ENCODE data around the gene HAGH. TPM values are rescaled to one million over a fixed set of nuclear protein-coding genes. Genes with fewer than 3 reads are reported as not detected.
A peak's percentile ranks its signal among the peaks of the same experiment; 100 is the strongest.

HAGH gene
- total and polyA plus RNA-seq, 4 experiments from 2014 or later, result 54.3 to 77.8 (median 68.5) TPM

DNA sequence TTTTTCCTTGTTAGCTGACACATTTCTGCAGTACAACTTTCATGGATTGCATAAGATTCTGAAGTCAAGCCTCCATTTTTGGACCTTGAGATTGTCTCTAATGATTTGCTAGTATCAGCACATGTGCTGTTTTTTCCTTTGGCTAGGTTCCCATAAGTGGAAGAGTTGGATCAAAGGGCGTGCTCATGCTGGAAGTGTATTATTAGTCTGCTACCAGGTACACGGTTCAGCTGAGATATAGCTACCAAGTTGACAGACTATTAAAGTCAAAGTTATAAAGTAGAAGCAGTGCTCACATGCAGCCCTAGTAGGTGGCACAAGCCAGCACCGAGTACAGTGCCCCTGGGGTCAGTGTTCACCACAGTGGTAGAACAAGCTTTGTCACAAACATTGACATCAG is 3.6 kb upstream of the HAGH start:
- Histone ChIP-seq H3K27ac (ENCODE audit: low read depth, low read length) (no peak overlapping the region), H3K27me3 (ENCODE audit: insufficient read depth, low read length) (no peaks in the 10 kb centered on the region), H3K36me3 (ENCODE audit: insufficient read depth, low read length) (no peaks in the 10 kb centered on the region), H3K9me3 (ENCODE audit: control insufficient read depth in 1 of 2, low read length in 2 of 2) (no peaks in the 10 kb centered on the region), H3K4me1 (ENCODE audit: insufficient read depth, low read length) (peaks cover 26% of the 10 kb centered on the region), H3K4me3 (ENCODE audit: low read length in 2 of 2) (no peak overlapping the region)
- intact Hi-C loops (cut with micrococcal nuclease), result no loop called here
- Mint-ChIP-seq H3K36me3 (peaks cover 0 to 4% of the 10 kb centered on the region in 2 donors), H3K27me3 (no peaks in the 10 kb centered on the region), H3K27ac (peak overlapping the region in 1 of 7 donors; percentile 48), H3K4me1 (peaks cover 14 to 43% (median 30%) of the 10 kb centered on the region in 4 donors), H3K9me3 (peaks cover 0 to 2% (median 0%) of the 10 kb centered on the region in 8 donors), H3K4me3 (no peak overlapping the region)
- POLR2A ChIA-PET (ENCODE audit: partially characterized antibody), result no interaction called here
- CTCF ChIA-PET (ENCODE audit: partially characterized antibody), result no interaction called here
- no peak for DNase-seq

DNA sequence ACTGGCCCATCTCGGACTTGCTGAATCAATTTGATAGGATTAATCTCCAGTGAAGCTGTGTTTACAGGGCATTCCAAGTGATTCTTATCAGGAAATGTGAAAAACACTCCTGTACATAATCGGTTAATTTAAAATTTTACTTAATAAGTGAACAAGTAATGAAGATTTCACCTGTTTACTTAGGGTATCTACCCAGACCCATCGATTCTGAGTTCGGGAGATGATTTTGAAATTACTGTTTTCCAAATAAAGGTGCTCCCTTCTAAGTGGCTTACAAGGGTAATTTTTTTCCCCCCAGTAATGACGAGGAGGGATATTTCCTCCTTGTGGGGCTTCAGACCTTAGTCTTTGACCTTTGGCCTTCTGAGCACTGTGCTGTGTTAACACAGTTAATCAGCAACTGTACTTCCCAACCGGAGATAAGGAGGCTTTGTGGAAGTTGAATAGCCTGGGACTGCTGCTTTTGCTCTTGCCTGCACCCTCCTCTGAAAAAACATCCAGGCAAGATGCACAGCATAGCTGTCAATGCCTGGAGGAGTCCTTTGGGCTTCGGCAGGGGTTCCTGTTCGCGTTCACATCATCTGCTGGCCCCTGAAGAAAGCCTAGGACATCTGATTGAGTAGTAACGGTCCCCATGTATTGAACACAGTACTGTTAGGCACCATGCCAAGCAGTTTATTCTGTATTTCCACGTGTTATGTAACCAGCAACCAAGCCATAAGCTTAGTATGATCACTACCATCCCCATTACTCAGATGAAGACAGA is 2.2 kb upstream of the HAGH start:
- ChIA-PET POLR2A (ENCODE audit: partially characterized antibody) (no interaction called here), CTCF (ENCODE audit: partially characterized antibody) (no interaction called here)
- peaks cover 0 to 2% (median 0%) of the 10 kb centered on the region in 8 donors for H3K9me3 Mint-ChIP-seq
- no peaks in the 10 kb centered on the region for H3K27me3 Mint-ChIP-seq
- peak overlapping the region in 6 of 7 donors; percentile 31 to 94 (median 56) for H3K27ac Mint-ChIP-seq
- intact Hi-C loops (cut with micrococcal nuclease), result no loop called here
- Histone ChIP-seq H3K27me3 (ENCODE audit: insufficient read depth, low read length) (no peaks in the 10 kb centered on the region), H3K4me1 (ENCODE audit: insufficient read depth, low read length) (peaks cover 40% of the 10 kb centered on the region), H3K27ac (ENCODE audit: low read depth, low read length) (no peak overlapping the region), H3K4me3 (ENCODE audit: low read length in 2 of 2) (no peak overlapping the region), H3K9me3 (ENCODE audit: control insufficient read depth in 1 of 2, low read length in 2 of 2) (no peaks in the 10 kb centered on the region), H3K36me3 (ENCODE audit: insufficient read depth, low read length) (no peaks in the 10 kb centered on the region)
- peaks cover 17 to 56% (median 39%) of the 10 kb centered on the region in 4 donors for H3K4me1 Mint-ChIP-seq
- H3K36me3 Mint-ChIP-seq, result peaks cover 1 to 4% of the 10 kb centered on the region in 2 donors
- H3K4me3 Mint-ChIP-seq, result peak overlapping the region in 6 of 8 donors; percentile 18 to 49 (median 38)
- DNase-seq, result no peak

DNA sequence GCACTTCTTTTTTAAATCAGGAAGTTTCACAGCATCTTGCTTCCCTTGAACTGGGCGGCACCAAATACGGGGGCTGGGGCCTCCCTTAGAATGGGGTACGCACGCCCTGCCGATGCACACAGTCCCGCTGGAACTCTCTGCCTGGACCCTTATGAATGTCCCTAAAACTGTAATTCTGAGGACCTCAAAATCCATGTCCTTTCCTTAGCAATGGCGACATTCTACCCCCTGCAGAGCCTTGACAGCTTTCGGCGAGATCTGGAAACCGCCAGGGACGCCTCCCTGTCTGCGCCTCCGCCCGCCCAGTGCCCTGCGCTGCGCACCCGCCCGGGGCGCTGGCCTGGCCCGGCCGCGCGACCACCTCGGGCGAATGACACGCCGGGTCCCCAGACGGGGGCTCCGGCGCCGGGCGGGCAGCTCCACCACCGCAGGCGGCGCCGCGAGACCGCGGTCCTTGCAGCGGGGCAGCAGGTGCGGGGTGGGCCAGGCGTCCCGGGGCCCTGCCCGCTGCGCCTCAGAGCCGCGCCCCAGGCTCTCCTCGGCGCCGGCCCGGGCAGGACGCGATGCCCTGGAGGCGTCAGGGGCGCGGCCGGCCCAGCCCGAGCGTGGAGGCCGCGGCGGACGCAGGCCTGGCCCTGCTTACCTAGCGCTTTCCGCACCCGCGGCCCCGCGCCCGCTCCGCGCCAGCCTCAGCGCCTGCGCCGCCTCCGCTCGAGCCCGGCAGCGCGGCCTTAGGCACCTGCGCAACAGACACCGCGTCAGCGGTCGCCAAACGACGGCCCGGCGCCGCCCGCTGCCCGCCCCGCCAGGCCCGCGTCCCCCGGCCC is 548 bp downstream of the HAGH start:
- Histone ChIP-seq H3K27ac (ENCODE audit: low read depth, low read length) (peak overlapping the region; percentile 73), H3K4me3 (ENCODE audit: low read length in 2 of 2) (peak overlapping the region; percentile 52 to 78), H3K4me1 (ENCODE audit: insufficient read depth, low read length) (peaks cover 43% of the 10 kb centered on the region), H3K27me3 (ENCODE audit: insufficient read depth, low read length) (no peaks in the 10 kb centered on the region), H3K9me3 (ENCODE audit: control insufficient read depth in 1 of 2, low read length in 2 of 2) (no peaks in the 10 kb centered on the region), H3K36me3 (ENCODE audit: insufficient read depth, low read length) (peaks cover 15% of the 10 kb centered on the region)
- POLR2A ChIA-PET (ENCODE audit: partially characterized antibody), result interaction anchor here (0.8 to 2.6 kb wide), 14 partner anchors 10 to 329 kb away, joined by 3 to 43 read pairs (median 4); partner anchors contain the start of genes EME2, MAPK8IP3, MRPS34 and NME3
- Mint-ChIP-seq H3K4me1 (peaks cover 17 to 58% (median 38%) of the 10 kb centered on the region in 4 donors), H3K27ac (peak overlapping the region; percentile 90 to 94 (median 92)), H3K9me3 (peaks cover 0 to 2% (median 0%) of the 10 kb centered on the region in 8 donors), H3K36me3 (peaks cover 4 to 6% of the 10 kb centered on the region in 2 donors), H3K4me3 (peak overlapping the region; percentile 82 to 87 (median 86)), H3K27me3 (no peaks in the 10 kb centered on the region)
- CTCF ChIA-PET (ENCODE audit: partially characterized antibody), result no interaction called here
- intact Hi-C loops (cut with micrococcal nuclease), result loop anchor here (1.0 to 2.0 kb wide), 3 partner anchors 44 to 119 kb away; partner anchors contain the start of genes EME2, MAPK8IP3, MRPS34 and NUBP2
- DNase-seq, result peak in 4 of 5 donors; percentile 54 to 87 (median 78)

DNA sequence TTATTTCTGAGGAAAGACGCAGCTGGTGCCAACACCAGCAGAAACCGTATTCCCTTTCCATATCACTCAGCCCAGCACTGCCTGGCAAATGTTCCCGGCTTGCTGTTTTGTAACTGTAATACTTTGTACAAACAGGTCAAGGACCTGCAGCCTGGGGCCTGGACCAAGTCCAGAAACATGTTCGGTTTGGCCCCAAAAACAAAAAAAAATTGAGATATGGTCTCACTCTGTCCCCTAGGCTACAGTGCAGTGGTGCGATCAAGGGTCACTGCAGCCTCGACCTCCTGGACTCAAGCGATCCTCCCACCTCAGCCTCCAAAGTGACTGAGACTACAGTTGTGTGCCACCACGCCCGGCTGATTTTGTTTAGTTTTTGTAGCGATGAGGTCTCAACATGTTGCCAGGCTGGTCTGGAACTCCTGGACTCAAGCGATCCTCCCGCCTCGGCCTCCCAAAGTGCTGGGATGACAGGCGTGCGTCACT is 1.2 kb downstream of the HAGH start:
- ChIA-PET POLR2A (ENCODE audit: partially characterized antibody) (interaction anchor here (0.6 to 2.6 kb wide), 10 partner anchors 10 to 1393 kb away, joined by 3 to 43 read pairs (median 3); partner anchors contain the start of genes EME2, MAPK8IP3, MRPS34 and MSRB1), CTCF (ENCODE audit: partially characterized antibody) (no interaction called here)
- Mint-ChIP-seq H3K9me3 (peaks cover 0 to 2% (median 0%) of the 10 kb centered on the region in 8 donors), H3K27ac (peak overlapping the region; percentile 83 to 94 (median 92)), H3K27me3 (no peaks in the 10 kb centered on the region), H3K36me3 (peaks cover 0 to 6% of the 10 kb centered on the region in 2 donors), H3K4me1 (peaks cover 15 to 53% (median 34%) of the 10 kb centered on the region in 4 donors), H3K4me3 (peak overlapping the region; percentile 82 to 87 (median 86))
- no peaks in the 10 kb centered on the region for H3K9me3 ChIP-seq (ENCODE audit: control insufficient read depth in 1 of 2, low read length in 2 of 2)
- H3K36me3 ChIP-seq (ENCODE audit: insufficient read depth, low read length), result peaks cover 21% of the 10 kb centered on the region
- intact Hi-C loops (cut with micrococcal nuclease), result no loop called here
- H3K27me3 ChIP-seq (ENCODE audit: insufficient read depth, low read length), result no peaks in the 10 kb centered on the region
- peak overlapping the region; percentile 73 for H3K27ac ChIP-seq (ENCODE audit: low read depth, low read length)
- peaks cover 43% of the 10 kb centered on the region for H3K4me1 ChIP-seq (ENCODE audit: insufficient read depth, low read length)
- H3K4me3 ChIP-seq (ENCODE audit: low read length in 2 of 2), result peak overlapping the region; percentile 52 to 78
- DNase-seq, result no peak

DNA sequence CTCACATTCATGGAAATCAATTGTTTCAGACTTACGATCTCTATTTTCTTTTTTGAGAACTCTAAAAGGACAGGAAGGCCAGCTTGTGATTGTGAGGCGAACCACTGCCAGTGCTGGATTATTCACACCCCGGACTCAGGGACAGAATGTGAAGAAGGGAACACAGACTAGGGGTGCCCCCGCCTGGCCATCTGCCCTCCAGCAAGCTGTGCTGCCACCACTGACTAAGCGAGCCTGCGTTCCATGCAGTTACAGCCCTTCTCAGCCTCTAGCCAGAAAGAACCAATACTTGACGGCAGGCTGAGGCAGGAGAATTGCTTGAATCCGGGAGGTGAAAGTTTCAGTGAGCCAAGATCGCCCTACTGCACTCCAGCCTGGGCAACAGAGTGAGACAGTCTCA is 2.8 kb downstream of the HAGH start:
- H3K4me1 Mint-ChIP-seq, result peaks cover 10 to 43% (median 26%) of the 10 kb centered on the region in 4 donors
- H3K4me3 Mint-ChIP-seq, result peak overlapping the region in 6 of 8 donors; percentile 10 to 64 (median 50)
- Histone ChIP-seq H3K9me3 (ENCODE audit: control insufficient read depth in 1 of 2, low read length in 2 of 2) (no peaks in the 10 kb centered on the region), H3K27ac (ENCODE audit: low read depth, low read length) (no peak overlapping the region), H3K36me3 (ENCODE audit: insufficient read depth, low read length) (peaks cover 30% of the 10 kb centered on the region), H3K27me3 (ENCODE audit: insufficient read depth, low read length) (no peaks in the 10 kb centered on the region), H3K4me1 (ENCODE audit: insufficient read depth, low read length) (peaks cover 38% of the 10 kb centered on the region), H3K4me3 (ENCODE audit: low read length in 2 of 2) (no peak overlapping the region)
- intact Hi-C loops (cut with micrococcal nuclease), result no loop called here
- H3K36me3 Mint-ChIP-seq, result peaks cover 0 to 9% of the 10 kb centered on the region in 2 donors
- peaks cover 0 to 2% (median 0%) of the 10 kb centered on the region in 8 donors for H3K9me3 Mint-ChIP-seq
- CTCF ChIA-PET (ENCODE audit: partially characterized antibody), result interaction anchor here (1.2 kb wide), 1 partner anchor 36 kb away, joined by 3 read pairs; no protein-coding TSS in a partner anchor
- peak overlapping the region in 6 of 7 donors; percentile 17 to 79 (median 38) for H3K27ac Mint-ChIP-seq
- no peak for DNase-seq
- no peaks in the 10 kb centered on the region for H3K27me3 Mint-ChIP-seq
- POLR2A ChIA-PET (ENCODE audit: partially characterized antibody), result no interaction called here

DNA sequence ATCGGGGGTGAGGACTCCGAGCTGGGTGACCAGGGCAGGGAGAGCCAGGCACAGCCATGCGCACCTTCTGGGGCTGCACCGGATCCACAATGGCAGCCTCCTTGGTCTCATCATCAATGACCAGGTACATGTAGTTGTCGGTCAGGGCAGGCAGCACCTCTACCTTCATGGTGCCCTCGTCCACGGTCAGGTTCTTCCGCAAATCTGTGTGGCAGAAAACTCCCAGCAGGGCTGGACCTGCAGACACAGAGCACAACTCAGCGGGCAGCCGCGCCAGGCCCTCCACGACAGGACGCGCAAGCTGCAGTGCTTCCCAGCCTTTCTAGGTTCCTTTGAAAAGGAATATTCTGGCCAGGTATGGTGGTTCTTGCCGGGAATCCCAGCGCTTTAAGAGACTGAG is 3.8 kb downstream of the HAGH start:
- intact Hi-C loops (cut with micrococcal nuclease), result no loop called here
- peaks cover 9 to 35% (median 21%) of the 10 kb centered on the region in 4 donors for H3K4me1 Mint-ChIP-seq
- ChIA-PET POLR2A (ENCODE audit: partially characterized antibody) (no interaction called here), CTCF (ENCODE audit: partially characterized antibody) (interaction anchor here (1.2 kb wide), 1 partner anchor 35 kb away, joined by 3 read pairs; no protein-coding TSS in a partner anchor)
- Histone ChIP-seq H3K4me3 (ENCODE audit: low read length in 2 of 2) (no peak overlapping the region), H3K27me3 (ENCODE audit: insufficient read depth, low read length) (no peaks in the 10 kb centered on the region), H3K4me1 (ENCODE audit: insufficient read depth, low read length) (peaks cover 29% of the 10 kb centered on the region), H3K36me3 (ENCODE audit: insufficient read depth, low read length) (peaks cover 30% of the 10 kb centered on the region), H3K9me3 (ENCODE audit: control insufficient read depth in 1 of 2, low read length in 2 of 2) (no peaks in the 10 kb centered on the region), H3K27ac (ENCODE audit: low read depth, low read length) (no peak overlapping the region)
- no peaks in the 10 kb centered on the region for H3K27me3 Mint-ChIP-seq
- H3K9me3 Mint-ChIP-seq, result peaks cover 0 to 2% (median 0%) of the 10 kb centered on the region in 8 donors
- no peak overlapping the region for H3K27ac Mint-ChIP-seq
- H3K4me3 Mint-ChIP-seq, result no peak overlapping the region
- no peak for DNase-seq
- peaks cover 0 to 9% of the 10 kb centered on the region in 2 donors for H3K36me3 Mint-ChIP-seq
